G401.6 (cell line): ENCODE measurements around the gene OR14A16.

Source experiments
- FAIRE-seq: peaks from 2 replicates; lab custom pipeline; 2012; peaks lifted over from hg19 to GRCh38; lab: Jason Lieb, UNC

The OR14A16 gene, protein sequence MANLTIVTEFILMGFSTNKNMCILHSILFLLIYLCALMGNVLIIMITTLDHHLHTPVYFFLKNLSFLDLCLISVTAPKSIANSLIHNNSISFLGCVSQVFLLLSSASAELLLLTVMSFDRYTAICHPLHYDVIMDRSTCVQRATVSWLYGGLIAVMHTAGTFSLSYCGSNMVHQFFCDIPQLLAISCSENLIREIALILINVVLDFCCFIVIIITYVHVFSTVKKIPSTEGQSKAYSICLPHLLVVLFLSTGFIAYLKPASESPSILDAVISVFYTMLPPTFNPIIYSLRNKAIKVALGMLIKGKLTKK

DNA sequence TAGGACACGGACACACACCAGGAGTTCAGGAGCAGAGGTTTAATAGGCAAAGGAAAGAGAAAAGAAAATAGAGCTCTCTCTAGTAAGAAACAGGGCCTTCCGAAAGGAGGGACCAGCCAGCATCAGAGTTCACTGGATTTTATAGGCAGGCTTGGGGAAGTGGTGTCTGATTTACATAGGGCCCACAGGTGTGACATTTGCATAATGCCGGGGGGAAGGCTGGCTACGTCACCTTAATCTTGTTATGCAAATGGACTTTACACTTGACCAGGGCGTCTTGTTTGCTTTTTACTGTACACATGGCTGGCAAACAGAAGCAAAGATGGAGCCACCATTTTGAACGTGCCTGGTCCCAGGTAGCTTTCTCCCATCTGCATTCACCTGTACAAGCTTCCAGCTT lies at the start of gene OR14A16:
Gene OR14A16, minus strand, starts transcription at position 97 of the 400 bp plus-strand sequence. CDS start 8,390 bp downstream, outside the sequence.
- FAIRE-seq: no peak

DNA sequence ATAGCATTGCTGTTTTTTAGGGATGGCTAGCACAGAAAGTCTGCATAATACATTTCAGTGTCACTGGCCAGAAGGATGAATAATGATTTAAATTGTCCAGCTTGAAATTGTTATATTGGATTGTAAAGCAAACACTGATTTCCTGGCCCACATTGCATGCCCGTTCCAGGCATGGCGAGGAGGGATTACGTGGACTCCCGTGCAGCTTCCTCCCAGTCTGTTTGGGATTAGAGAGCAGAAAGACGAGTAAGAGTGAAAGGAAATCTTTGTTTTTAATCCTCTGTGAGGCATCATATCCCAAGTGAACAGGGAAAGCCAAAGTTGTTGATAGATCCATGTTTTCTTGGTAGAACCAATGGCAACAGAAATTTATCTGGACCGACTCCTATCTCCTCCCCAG lies 41.5 kb upstream of the OR14A16 start:
- FAIRE-seq: no peak

DNA sequence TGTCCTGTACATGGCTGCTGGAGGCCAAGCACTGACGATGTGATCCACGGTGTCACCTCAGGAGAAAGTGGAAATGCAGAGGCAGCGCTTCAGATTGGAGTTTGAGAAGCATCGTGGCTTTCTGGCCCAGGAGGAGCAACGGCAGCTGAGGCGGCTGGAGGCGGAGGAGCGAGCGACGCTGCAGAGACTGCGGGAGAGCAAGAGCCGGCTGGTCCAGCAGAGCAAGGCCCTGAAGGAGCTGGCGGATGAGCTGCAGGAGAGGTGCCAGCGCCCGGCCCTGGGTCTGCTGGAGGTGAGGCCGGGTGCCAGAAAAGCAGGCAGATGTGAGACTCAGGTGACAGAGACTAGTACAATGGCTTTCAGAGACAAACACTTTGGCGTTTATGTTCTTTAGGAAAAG lies 40.7 kb upstream of the OR14A16 start:
- FAIRE-seq: no peak

DNA sequence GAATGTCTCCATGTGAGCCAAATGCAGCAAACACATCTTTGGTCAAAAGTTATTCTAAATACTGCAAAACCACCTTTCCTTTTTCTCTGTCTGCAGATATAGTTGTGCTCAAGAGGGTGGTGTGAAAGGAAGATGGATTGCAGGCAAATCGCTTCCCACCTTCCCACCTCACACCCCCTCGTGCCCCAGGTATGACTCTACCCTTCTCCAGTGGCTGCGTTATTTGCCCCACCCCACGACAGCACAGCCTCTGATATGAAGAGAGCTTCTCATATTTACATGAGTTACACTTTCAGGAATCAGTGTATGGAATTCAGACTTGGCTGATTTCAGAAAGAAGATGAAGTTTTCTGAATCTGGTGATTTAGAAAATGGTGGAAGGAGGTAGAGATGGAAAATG lies 38.8 kb upstream of the OR14A16 start:
- no peak for FAIRE-seq

DNA sequence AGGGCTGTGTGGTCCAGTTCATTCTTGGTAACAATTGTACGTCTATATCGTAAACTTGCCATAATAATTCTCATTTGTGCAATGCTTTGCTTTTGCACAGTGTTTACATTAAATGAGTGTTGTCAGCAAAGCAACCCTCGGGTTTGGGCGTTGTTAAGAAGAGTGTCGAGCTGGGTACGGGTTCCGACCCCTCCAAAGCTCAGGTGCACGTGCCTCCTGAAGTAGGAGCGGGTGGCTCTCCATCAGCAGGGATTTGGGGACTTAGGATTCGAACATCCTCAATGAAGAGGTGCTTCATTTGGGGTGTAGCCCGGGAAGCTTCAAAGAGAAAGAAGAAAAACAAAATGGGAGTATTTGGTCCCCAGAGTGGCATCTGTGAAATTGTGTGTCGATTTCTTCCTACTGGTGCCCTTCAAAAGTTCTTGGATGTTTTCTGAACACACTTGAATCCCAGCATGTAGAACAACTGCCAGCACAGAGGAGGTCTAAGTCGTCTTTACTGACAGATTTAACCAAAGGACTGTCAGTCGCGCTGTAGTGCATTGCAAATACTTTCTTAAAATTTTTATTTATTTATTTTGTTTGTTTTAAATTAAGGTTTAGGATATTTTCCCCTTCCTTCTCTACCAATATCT lies 34.2 kb upstream of the OR14A16 start:
- no peak for FAIRE-seq

DNA sequence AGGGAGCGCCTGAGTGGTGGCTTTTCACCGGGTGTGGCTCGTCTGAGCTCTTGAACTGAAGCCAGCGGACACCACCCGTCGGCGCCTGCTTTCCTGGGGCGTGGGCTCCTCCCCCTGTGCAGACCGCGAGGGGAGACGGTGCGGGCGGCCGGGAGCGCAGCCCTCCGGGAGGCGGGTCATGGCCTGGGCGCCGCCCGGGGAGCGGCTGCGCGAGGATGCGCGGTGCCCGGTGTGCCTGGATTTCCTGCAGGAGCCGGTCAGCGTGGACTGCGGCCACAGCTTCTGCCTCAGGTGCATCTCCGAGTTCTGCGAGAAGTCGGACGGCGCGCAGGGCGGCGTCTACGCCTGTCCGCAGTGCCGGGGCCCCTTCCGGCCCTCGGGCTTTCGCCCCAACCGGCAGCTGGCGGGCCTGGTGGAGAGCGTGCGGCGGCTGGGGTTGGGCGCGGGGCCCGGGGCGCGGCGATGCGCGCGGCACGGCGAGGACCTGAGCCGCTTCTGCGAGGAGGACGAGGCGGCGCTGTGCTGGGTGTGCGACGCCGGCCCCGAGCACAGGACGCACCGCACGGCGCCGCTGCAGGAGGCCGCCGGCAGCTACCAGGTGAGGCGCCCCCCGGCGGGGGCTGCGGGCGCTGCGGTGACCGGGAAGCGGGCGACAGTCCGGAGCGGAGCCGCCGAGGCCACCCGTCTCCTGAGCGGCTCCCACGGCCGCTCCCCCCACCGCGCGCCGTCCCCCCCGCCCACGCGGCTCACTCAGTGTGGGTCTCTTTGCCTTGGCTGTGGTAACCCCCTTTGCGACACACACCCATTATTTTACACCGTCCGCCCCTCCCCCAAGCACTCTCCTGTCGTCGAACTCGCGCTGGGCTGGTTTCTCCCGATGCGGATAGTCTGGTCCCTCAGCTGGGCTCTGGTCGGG lies 33.4 kb upstream of the OR14A16 start, which contains the start of gene TRIM58:
Gene TRIM58, plus strand, starts transcription at position 119 of the 916 bp plus-strand sequence. Its CDS starts 60 bp downstream, at position 179.
- no peak for FAIRE-seq

DNA sequence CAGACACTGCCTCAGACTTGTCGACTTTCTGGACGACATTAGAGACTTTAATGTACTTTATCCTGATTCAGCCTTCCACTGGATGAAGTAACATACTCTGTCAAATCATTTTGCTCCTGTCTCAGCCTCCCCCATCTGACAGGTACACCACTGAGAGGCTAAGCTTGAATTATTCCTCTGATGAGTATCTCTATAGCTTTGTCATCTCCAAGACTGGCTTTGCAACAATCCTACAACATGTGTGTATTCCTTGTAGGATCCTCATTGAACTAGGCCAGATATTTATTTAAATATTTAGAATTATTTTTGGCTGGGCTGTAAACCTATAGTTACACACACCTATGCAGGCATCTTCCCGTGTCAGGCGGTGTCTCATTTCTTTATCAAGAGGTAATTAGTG lies 32.0 kb upstream of the OR14A16 start:
- FAIRE-seq: no peak

DNA sequence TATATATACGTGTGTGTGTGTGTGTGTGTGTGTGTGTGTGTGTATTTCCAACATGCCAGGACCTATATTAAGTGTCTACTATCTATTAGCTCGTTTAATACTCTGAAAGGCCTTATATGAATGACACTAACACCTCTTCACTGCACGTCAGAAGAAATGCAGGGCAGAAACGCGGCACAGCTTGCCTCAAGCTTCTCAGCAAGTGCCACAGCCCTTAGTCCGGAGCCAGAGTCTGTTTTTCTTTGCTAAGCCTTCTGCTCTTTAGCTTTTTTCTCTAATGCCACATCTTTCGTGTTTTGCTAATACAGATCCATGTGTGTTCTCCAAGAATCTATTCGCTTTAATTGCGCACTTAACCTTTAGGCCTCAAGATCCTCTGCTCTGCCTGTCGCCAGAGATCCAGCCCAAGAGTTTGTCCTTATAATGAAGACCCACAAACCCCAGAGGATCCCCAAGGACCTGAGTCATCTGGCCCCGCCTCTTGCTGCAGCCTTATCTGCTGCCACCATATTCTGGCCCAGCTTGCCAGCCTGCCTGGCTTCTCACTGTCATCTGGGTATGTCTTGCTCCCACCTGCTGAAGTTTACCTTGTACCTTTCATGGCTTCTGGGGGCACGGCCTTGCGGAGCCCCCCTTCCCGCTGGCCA lies 31.1 kb upstream of the OR14A16 start:
- no peak for FAIRE-seq

DNA sequence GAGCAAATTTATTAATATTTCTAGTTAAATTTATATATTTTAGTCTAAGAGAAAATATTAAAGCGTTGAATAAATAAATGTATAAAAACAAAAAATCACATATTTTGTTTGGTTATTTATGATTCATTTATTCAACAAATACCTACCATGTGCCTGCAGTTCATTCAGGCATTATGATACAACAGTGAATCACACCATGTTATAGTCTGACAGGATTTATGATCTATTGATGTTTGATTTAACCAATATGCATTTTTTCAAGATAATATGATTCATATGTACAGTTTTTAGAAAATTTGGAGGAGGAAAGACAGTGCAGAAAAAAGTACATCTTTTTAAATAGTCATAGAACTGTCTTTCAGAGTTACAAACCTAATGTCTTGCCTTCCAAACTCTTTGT lies 25.7 kb upstream of the OR14A16 start:
- no peak for FAIRE-seq

DNA sequence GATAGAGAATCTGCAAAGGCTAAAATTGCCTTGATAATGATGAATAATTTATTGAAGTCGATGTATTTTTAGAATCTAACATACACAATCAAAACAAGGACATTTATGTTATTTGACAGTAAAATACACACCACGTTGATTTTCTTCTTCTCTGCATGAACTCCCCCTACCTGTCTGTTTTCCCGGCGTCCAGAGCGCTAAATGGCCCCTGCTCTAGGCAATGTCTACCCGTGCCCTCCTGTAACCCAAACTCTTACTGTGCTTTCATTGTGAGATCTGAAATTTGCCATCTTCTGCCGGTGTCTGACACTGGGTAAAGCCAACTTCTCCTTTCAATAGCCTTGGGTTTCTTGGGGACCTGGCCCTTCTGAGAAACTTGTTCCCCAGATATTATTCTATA lies 24.4 kb upstream of the OR14A16 start:
- FAIRE-seq: no peak

DNA sequence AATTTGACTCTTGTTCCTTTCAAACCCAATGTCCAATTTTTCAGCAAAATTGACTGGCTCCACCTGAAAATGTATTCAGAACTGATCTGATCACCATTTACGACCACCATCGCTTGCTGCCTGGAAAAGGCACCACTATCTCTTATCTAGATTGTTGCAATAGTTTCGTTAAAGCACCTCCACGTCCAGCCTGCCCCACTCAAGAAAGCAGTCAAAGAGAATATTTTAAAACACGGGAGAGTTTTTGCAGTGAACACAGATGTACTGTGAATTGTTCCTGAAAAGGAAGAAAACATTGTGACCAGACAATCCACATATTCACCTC lies 21.7 kb upstream of the OR14A16 start:
- FAIRE-seq: no peak

DNA sequence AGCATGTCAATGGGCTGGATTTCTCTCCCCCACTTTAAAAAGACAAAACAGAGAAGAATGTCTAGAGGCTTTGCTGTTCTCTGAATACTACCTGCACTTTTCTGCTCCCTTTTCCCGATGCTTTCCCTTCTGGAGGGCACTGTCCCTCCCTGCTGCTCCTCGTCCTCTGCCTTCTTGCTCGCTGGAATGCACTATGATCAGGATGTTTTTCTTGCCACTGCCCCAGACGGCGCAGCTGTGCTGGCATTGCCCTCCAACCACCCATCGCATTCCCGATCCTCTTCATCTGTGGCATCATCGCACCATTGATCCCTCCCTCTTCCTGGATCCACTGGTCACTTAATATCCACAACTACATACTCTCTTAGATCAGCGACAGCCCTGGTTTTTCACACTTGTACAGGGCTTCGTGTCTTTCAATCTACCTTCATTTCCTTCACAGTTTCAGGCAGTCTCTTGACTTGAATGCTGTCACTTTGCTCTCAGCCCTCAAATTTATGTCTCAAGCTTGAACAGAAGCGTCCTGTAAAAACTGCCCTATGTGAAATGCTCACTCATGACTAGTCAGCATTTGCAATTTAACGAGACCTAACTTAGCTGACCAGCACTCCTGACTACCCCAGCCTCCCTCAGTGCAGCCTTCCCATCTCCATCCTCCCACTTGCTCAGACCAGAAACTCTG lies 21.2 kb upstream of the OR14A16 start:
- FAIRE-seq: no peak

DNA sequence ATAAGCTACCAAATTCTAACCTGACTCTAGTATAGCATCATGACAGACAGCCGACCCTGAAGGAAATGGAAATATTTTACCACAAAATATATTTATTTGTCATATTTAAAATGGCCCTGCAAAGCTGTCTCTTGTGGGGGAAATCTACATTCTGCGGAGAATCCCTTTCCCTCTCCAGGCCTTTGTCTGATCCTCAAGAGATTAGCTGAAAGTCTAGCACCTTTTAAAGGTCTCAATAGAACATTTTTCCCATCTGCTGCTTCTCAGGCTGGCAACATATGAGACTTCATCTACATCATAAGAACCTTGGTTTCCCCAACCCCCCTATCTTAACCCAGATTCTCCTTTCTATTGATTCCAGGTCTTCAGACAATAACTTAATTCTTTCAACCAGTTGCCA lies 19.5 kb upstream of the OR14A16 start:
- FAIRE-seq: no peak

DNA sequence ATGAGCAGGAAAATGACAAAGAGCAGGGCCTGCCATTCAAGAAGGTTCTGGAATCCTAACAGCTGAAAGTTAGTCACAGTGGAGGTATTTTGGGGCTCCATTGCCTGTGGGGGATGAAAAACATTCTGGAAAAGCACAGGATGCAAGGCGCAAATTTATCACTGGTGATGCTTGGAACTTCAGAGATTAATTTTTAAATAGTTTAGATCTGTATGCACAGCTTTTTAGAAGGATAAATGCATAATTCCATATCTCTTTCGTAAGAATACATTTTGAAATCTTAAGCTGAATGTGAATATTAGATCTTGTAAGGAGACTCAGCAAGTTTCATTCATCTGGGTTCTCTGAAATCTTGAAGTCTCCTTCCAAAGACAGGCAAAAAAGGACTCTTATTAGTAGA lies 17.9 kb upstream of the OR14A16 start, which contains the start of gene OR11L1:
Gene OR11L1, minus strand, starts transcription at position 101 of the 400 bp plus-strand sequence. Its CDS starts 0 bp downstream, at position 101.
- no peak for FAIRE-seq

DNA sequence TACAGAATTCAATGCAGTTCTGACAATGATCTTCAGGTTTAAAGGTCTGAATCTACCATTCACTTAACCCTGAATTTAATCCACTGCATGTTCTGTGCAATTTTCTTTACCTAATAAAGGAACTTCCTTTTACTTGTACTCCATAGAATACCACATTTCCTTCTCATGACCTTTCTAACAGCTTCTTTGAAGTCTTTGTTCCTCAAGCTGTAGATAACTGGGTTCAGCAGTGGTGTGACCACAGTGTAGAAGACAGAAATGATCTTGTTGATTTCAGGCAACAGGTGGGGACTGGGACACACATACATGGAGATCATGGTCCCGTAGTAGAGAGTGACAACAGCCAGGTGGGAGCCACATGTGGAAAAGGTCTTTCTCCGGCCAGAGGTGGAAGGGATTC lies 16.9 kb upstream of the OR14A16 start:
- FAIRE-seq: no peak

DNA sequence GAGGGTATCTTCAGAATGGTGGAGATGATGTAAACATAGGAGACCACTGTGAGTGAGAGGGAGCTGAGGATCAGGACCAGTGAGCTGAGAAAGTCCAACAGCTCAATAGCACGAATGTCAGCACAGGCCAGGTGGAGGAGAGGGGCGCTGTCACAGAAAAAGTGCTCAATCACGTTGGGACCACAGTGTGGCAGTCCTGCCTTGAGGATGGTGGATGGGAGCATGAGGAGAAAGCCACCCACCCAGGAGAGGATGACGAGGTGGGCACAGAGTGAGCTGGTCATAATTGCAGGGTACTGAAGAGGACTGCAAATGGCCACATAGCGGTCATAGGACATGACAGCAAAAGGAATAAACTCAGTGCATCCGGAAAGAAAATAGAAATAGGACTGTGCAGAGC lies 9.7 kb upstream of the OR14A16 start:
- no peak for FAIRE-seq

DNA sequence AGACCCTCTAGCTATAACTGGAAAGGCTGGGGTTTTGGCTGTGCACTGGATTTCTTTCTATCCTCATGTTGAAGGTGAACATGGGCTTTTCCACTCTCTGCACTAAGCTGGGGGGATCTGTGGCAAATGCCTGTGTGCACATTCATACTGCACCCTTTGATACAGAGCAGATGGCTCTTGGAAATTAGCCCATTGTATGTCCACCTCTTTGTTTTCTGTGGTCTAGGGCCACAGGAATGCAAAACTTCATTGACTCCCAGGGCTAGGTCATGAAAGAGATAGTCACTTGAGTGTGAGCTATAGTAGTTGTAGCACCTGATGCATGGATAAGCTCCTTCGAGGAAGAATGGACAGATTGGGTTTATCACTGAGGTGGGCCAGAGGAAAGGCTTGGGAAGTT lies 5.7 kb upstream of the OR14A16 start:
- FAIRE-seq: no peak

DNA sequence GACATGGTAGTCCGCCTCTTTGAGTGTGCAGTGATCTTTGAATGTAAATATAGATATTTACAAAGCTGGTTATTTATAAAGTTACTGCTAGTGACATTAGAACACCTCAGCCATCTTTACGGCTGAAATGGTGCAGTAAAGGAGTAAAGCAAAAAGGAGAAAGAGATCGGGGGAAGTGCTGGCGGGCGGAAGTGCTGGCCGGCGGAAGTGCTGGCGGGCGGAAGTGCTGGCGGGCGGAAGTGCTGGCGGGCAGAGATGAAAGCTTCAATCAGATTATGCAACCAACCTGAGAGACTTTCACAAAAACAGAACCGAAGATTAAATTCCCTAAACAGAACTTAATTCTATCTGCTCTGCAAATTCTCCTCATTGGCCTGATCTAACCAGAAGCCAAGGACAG lies 1.4 kb upstream of the OR14A16 start:
- FAIRE-seq: no peak

DNA sequence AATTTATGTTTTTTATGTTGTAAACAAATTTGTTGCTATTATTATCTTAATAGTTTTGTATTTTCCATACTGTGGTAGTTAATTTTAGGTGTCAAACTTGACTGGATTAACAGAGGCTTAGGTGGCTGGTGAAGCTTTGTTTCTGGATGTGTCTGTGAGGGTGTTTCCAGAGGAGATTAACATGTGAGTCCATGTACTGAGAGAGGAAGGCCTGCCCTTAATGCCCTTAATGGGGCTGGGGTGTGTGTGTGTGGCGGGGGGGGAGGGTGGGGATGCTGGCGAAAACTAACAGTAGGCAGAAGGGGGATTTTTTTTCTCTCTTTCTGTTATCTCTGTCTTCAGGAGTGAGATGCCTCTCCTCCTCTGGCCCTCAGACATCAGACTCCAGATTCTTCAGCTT lies 1.9 kb downstream of the OR14A16 start:
- FAIRE-seq: no peak

DNA sequence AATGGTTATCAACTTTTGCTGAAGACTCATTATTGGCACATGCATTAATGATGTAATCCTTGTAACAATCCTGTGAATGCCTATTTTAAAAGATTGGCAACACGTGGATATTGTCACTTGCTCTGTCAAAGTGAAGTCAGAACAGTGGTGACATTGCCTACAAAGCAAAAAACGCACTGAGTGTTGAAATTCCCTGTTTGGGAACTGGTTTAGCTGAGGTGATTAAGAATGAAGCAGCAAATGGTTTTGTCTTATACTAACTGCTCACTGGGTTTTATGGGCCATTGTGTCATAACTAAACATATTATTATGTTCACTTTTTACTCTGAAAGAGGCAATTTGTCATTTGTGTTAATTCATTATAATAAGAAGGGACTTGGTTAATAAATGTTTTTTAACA lies 11.3 kb downstream of the OR14A16 start:
- FAIRE-seq: no peak

DNA sequence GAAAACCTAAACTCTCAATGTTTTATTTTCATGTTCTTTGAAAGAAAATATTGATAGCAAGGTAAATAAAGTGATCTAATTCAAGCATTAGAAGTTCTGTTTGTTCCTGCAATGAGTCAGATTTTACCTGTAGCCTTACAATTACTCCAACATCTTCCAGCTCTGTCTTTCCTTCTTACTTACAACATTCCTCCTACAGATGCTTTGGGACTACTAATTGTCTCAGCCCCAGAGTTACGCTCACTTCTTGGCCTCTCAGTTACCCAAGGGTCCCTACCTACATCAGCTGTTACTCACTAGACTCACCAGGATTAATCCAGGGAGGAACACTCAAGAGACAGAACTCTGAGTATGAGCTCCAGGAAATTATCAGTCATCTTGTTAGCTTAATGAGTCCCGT lies 26.4 kb downstream of the OR14A16 start:
- no peak for FAIRE-seq

DNA sequence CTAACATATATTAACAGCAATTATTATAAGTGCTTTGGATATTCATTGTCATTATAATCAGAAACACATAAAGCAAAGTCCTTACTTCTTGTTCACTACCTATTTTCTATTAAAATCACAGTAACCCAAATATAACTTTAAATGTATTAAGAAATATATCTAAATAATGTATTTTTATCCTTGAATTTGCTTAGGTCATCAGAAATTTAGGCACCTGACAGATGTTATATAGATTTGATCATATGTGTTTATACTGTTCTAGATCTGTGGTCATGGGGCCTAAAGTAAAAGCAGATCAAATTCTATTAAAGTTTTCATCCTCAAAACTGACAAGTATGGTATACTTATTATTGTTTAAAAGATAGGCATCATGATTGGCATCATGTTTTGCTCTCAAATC lies 54.3 kb downstream of the OR14A16 start:
- no peak for FAIRE-seq
